OCI-LY3 (cell line): ENCODE measurements around the gene ELFN2.

ENCODE experiments used
- EZH2phosphoT487 ChIP-seq: fragments of 200-600 bp; shearing (Covaris generic); IDR thresholded peaks from 2 replicates; pipeline ENCODE4 v1.6.1; 2018; ENCODE audit warnings: antibody characterized with exemption, mixed run types, low read depth
- TF ChIP-seq, protein P1 (sequence below): fragments of 200-600, 300-600 bp; sonication (generic); IDR thresholded peaks from 2 replicates; pipeline ENCODE4 v1.5.1; 2014; ENCODE audit warnings: antibody characterized with exemption, low read length, low read depth

DNA sequence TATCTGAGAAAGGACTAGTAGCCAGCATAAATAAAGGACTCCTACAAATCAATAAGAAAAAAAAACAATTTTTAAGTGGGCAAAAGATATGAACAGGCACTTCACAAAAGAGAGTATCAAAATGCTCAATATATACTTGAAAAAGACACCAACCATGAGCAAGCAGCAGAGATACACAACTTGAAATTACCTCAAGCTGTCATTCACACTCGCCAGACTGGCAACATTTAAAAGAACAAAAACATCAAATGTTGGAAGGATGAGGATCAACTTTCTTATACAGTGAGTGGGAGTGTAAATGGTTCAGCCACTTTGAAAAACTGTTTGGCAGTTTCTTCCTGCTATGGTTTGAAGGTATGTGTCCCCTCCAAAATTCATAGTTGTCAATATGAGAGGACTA lies 23.9 kb upstream of the ELFN2 start:
- TF ChIP-seq, protein P1, sequence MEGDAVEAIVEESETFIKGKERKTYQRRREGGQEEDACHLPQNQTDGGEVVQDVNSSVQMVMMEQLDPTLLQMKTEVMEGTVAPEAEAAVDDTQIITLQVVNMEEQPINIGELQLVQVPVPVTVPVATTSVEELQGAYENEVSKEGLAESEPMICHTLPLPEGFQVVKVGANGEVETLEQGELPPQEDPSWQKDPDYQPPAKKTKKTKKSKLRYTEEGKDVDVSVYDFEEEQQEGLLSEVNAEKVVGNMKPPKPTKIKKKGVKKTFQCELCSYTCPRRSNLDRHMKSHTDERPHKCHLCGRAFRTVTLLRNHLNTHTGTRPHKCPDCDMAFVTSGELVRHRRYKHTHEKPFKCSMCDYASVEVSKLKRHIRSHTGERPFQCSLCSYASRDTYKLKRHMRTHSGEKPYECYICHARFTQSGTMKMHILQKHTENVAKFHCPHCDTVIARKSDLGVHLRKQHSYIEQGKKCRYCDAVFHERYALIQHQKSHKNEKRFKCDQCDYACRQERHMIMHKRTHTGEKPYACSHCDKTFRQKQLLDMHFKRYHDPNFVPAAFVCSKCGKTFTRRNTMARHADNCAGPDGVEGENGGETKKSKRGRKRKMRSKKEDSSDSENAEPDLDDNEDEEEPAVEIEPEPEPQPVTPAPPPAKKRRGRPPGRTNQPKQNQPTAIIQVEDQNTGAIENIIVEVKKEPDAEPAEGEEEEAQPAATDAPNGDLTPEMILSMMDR: no peak
- TF ChIP-seq EZH2phosphoT487: no peak
